Epithelial cell of esophagus (primary cell): ENCODE measurements around the gene MRPL9.

ENCODE experiments used
- DNase-seq: peaks from one replicate; pipeline ENCODE4 v3.0.0; 2010; ENCODE audit warnings: low read depth
- H3K4me3 ChIP-seq: 2 replicates; pipeline ENCODE4 v1.5.1; 2011; ENCODE audit warnings: mild to moderate bottlenecking, low read length, control low read depth
- CTCF ChIP-seq: IDR thresholded peaks from 2 replicates; pipeline ENCODE4 v1.5.1; 2011; ENCODE audit warnings: low read depth, mild to moderate bottlenecking, low read length, control low read depth, inconsistent platforms; ENCODE audit not compliant: insufficient read depth; ENCODE audit errors: missing control alignments

MRPL9 gene

GRCh38 chr1:151733126-151733525 lies 30.2 kb downstream of the MRPL9 start:
- no peak overlapping the region for H3K4me3 ChIP-seq
- no peak for TF ChIP-seq CTCF
- no peak for DNase-seq

GRCh38 chr1:151729966-151730291 lies 33.4 kb downstream of the MRPL9 start:
- H3K4me3 ChIP-seq = no peak overlapping the region
- TF ChIP-seq CTCF = no peak
- DNase-seq = no peak

- no peak for DNase-seq
- no peak for TF ChIP-seq CTCF
These were observed 33.9 kb downstream of the MRPL9 start for GRCh38 chr1:151729157-151729965.

GRCh38 chr1:151728151-151729054 lies 34.9 kb downstream of the MRPL9 start:
- no peak for TF ChIP-seq CTCF
- H3K4me3 ChIP-seq = no peak overlapping the region
- peak; percentile 9 for DNase-seq

More at GRCh38 chr1:151729157-151729965, 33.9 kb downstream of the MRPL9 start:
- H3K4me3 ChIP-seq = no peak overlapping the region

GRCh38 chr1:151723726-151724370 lies 39.4 kb downstream of the MRPL9 start:
- H3K4me3 ChIP-seq = no peak overlapping the region
- DNase-seq = peak; percentile 64
- TF ChIP-seq CTCF = no peak

- peak; percentile 25 for DNase-seq
- no peak for TF ChIP-seq CTCF
- H3K4me3 ChIP-seq = no peak overlapping the region
These were observed 41.3 kb downstream of the MRPL9 start for GRCh38 chr1:151721788-151722510.
